Breast epithelium (tissue), 3 donors: ENCODE measurements around the gene PRICKLE2.

Experiments
- POLR2A ChIP-seq: fragments of 450-650 bp; IDR thresholded peaks from one replicate; pipeline ENCODE4 v1.6.1; 2016; ENCODE audit warnings: antibody characterized with exemption, mild to moderate bottlenecking, moderate library complexity
- POLR2AphosphoS5 ChIP-seq, 3 donors: sonication (generic); formaldehyde crosslinking; IDR thresholded peaks; one replicate each; pipeline ENCODE4 v1.6.1; 2017; ENCODE audit warnings: antibody characterized with exemption in 3 of 3
- TF ChIP-seq, protein P1 (sequence below), 3 donors: fragments of 450-650 bp; IDR thresholded peaks; one replicate each; pipeline ENCODE4 v1.5.1; 2016 to 2017; ENCODE audit warnings: antibody characterized with exemption in 3 of 3, mild to moderate bottlenecking in 3 of 3, moderate library complexity in 3 of 3

DNA sequence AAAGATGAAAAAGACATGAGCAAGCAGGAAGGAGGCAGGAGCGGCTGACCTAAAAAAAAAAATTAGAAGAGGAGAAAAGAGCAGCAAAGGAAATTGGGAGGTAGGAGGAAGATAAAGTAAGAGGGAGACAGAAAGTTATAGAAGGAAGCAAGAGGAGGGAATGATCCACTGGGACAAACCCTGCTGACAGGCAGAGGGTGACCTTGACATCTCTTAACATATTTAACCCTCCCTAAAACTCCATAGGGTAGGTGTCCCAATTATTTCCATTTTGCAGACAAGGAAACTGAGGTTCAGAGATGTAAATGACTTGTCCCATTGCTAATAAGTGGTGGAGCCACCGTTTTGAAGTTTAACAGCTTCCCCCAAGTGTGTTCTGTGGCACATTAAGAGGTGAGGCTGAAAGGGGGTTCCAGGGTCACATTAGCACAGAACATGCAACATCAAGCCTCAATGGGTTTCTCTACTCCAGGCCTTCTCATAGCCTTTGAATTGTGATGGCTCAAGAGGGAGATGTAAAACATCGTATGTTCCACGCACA is 37.4 kb upstream of the PRICKLE2 start:
- TF ChIP-seq, protein P1, sequence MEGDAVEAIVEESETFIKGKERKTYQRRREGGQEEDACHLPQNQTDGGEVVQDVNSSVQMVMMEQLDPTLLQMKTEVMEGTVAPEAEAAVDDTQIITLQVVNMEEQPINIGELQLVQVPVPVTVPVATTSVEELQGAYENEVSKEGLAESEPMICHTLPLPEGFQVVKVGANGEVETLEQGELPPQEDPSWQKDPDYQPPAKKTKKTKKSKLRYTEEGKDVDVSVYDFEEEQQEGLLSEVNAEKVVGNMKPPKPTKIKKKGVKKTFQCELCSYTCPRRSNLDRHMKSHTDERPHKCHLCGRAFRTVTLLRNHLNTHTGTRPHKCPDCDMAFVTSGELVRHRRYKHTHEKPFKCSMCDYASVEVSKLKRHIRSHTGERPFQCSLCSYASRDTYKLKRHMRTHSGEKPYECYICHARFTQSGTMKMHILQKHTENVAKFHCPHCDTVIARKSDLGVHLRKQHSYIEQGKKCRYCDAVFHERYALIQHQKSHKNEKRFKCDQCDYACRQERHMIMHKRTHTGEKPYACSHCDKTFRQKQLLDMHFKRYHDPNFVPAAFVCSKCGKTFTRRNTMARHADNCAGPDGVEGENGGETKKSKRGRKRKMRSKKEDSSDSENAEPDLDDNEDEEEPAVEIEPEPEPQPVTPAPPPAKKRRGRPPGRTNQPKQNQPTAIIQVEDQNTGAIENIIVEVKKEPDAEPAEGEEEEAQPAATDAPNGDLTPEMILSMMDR (IDR thresholded peaks at IDR 0.05): no peak
- no peak for TF ChIP-seq POLR2A
- no peak for TF ChIP-seq POLR2AphosphoS5 (IDR thresholded peaks at IDR 0.05)
